Transverse colon (tissue), 4 donors: ENCODE results near the gene CCDC137.

ENCODE experiments used
- POLR2A ChIP-seq: fragments of 450-650 bp; IDR thresholded peaks from one replicate; pipeline ENCODE4 v1.6.1; 2016; ENCODE audit warnings: antibody characterized with exemption, mild to moderate bottlenecking, moderate library complexity
- POLR2AphosphoS5 ChIP-seq, 3 donors: sonication (generic); formaldehyde crosslinking; IDR thresholded peaks; one replicate each; pipeline ENCODE4 v1.6.1; 2016; ENCODE audit warnings: antibody characterized with exemption in 3 of 3
- TF ChIP-seq, protein P1 (sequence below), 5 experiments: fragments of 200-600 bp in 3 of 5; fragments of 450-650 bp in 2 of 5; sonication (generic) in 3 of 5; IDR thresholded peaks; 1 replicate in 2 of 5; 2 replicates in 3 of 5; pipeline ENCODE4 v1.5.1; 2016 to 2017; ENCODE audit warnings: antibody characterized with exemption in 5 of 5, inconsistent platforms in 3 of 5, mild to moderate bottlenecking in 2 of 5, moderate library complexity in 1 of 5

DNA sequence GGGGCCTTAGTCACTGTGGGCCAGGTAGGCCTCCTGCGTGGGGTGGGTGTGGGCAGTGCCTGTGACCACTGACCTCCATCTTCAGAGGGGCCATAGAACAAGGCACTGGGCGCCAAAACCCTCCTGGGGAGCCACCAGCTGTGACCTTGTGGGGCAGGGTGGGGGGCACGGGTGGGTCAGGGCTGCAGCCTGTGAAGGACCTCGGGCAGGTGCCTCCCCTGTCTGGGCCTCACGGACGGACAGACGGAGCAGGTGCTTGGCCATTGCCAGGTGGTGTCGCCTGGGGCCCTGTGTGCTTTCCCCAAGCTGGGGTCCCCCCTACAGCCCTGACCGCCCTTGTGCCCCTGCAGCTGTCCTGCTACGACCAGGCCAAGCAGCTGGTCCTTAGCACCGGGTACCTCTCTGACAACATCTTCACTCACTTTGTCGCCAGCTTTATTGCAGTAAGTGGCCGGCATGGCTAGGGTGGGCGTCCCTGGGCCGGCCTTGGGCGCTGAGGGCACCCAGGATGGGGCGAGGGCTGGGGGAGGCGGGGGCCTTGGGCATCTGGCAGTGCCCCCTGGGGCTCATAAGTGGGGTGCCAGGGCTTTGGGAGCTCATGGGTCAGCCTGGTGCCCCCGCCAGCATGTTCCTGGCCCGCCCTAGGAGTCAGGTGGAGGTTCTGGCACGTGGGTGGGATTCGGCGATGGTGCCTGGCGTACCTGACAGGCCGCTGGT, 50.7 kb downstream of the CCDC137 start:
- TF ChIP-seq, protein P1, sequence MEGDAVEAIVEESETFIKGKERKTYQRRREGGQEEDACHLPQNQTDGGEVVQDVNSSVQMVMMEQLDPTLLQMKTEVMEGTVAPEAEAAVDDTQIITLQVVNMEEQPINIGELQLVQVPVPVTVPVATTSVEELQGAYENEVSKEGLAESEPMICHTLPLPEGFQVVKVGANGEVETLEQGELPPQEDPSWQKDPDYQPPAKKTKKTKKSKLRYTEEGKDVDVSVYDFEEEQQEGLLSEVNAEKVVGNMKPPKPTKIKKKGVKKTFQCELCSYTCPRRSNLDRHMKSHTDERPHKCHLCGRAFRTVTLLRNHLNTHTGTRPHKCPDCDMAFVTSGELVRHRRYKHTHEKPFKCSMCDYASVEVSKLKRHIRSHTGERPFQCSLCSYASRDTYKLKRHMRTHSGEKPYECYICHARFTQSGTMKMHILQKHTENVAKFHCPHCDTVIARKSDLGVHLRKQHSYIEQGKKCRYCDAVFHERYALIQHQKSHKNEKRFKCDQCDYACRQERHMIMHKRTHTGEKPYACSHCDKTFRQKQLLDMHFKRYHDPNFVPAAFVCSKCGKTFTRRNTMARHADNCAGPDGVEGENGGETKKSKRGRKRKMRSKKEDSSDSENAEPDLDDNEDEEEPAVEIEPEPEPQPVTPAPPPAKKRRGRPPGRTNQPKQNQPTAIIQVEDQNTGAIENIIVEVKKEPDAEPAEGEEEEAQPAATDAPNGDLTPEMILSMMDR (IDR thresholded peaks at IDR 0.05) = no peak
- TF ChIP-seq POLR2A = no peak
- no peak for TF ChIP-seq POLR2AphosphoS5 (IDR thresholded peaks at IDR 0.05)
